Subcutaneous adipose tissue (tissue), 4 donors: ENCODE results near the gene RCBTB2. TPM values are rescaled to one million over a fixed set of nuclear protein-coding genes. Genes with fewer than 3 reads are reported as not detected.

Experiments used
- CTCF ChIP-seq: fragments of 450-650 bp; IDR thresholded peaks from one replicate; pipeline ENCODE4 v1.5.1; 2016; ENCODE audit warnings: low read depth, mild to moderate bottlenecking, control low read depth, antibody characterized with exemption, moderate library complexity
- total RNA-seq, 4 donors: library from RNA; depleted of rRNA; stranded (reverse); fragments of >200 nt; gene quantifications; one replicate each; pipeline ENCODE4 v1.1.0, GENCODE V29; 2016

The RCBTB2 gene
- total RNA-seq, result 10 to 100 TPM; 10.9 to 21.1 (median 16.4) TPM

GRCh38 chr13:48532506-48533499 is at the start of gene RCBTB2:
RCBTB2 (minus strand) TSS chr13:48533080; CDS start chr13:48521939, 11,141 bp downstream.
- no peak for TF ChIP-seq CTCF

- no peak for TF ChIP-seq CTCF
Observed at GRCh38 chr13:48582084-48582483, 49.2 kb upstream of the RCBTB2 start.

GRCh38 chr13:48580896-48581295 is 48.0 kb upstream of the RCBTB2 start:
- no peak for TF ChIP-seq CTCF

- TF ChIP-seq CTCF, result no peak
Observed at GRCh38 chr13:48580185-48580803, 47.4 kb upstream of the RCBTB2 start.

GRCh38 chr13:48579165-48579918 is 46.5 kb upstream of the RCBTB2 start:
- TF ChIP-seq CTCF, result no peak

- no peak for TF ChIP-seq CTCF
Observed at GRCh38 chr13:48578516-48579164, 45.8 kb upstream of the RCBTB2 start.
